Spleen (tissue), 7 donors: ENCODE results near the gene MAOB.

ENCODE experiments used
- CTCF ChIP-seq, 11 experiments: fragments of 200-600 bp in 7 of 11; fragments of 450-650 bp in 4 of 11; sonication (generic) in 4 of 11; IDR thresholded peaks in 8 of 11; conservative IDR thresholded peaks in 3 of 11; 1 replicate in 7 of 11; 2 replicates in 4 of 11; pipeline versions ENCODE4 v1.4.0 to v1.8.0; 2016 to 2021; ENCODE audit warnings: antibody characterized with exemption in 11 of 11, inconsistent platforms in 4 of 11, mild to moderate bottlenecking in 1 of 11
- POLR2A ChIP-seq, 3 donors: fragments of 450-650 bp; IDR thresholded peaks; one replicate each; pipeline ENCODE4 v1.5.1; 2017; ENCODE audit warnings: antibody characterized with exemption in 3 of 3, mild to moderate bottlenecking in 1 of 3
- POLR2AphosphoS5 ChIP-seq, 3 donors: sonication (generic); formaldehyde crosslinking; IDR thresholded peaks; one replicate each; pipeline ENCODE4 v1.5.1; 2017; ENCODE audit warnings: antibody characterized with exemption in 3 of 3
- donor health status: DM: no; HTN: no; CAD: no; lungs with moderate emphysema.
- donor health status: DM: no; HTN: no; CAD: no.
- donor health status: DM: no; HTN: no; CAD: no.

DNA sequence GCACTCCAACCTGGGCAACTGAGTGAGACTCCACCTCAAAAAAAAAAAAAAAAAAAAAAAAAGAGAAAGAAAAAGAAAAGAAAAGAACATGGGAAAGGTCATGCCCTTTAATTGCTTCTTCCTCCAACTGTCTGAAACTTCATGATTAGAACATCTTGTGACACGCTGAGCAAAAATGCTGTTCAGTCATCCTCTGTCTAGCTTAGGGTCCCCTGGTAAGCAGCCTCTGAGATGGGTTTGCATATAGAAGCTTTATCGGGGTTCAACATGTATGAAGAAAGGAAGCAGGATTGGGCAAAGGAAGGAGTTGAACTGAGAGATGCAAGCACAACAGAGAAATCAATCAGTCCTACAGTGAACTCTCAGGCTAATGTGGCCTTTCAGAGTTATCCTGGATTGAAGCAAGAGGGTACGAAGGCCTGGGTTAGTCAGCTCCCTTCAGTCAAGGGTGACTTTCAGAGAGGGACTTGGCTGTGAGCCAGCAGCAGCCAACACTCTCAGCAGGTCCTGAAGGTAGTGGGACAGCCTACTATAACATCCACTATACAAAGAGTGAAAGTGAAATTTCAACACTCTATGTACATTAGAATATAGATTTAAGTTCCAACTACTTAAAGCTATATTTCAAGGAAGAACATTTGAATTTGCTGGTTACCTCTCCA, 11.4 kb downstream of the MAOB start:
- no peak for TF ChIP-seq CTCF (IDR thresholded peaks at IDR 0.05 in 8 of 11, conservative IDR thresholded peaks at IDR 0.05 in 3 of 11)
- no peak for TF ChIP-seq POLR2A (IDR thresholded peaks at IDR 0.05)
- no peak for TF ChIP-seq POLR2AphosphoS5 (IDR thresholded peaks at IDR 0.05)
